ENCODE data around the gene LGALS16.

Gene LGALS16

DNA sequence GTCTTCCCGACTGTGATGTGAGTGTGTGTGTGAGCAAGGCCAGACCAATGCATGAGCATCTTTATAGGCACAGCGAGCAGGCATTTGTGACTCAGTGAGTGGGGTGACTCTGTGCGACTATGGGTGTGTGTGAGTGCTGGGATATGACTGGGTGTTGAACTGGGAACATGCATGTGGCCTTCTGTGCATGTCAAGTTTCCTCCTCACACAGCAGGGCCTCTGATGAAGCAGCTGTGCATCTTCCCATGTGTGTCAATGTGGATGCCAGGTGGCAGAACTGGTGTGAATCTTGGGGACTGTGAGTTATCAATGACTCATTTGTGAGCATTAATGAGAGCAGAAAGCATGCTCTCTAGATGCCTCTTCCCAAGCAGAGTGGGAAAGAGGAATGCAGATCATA lies 36.5 kb downstream of the LGALS16 start:
- H3K27me3 ChIP-seq (ENCODE audit: control insufficient read depth in 1 of 2, insufficient read depth in 2 of 2, low read length in 2 of 2) = no peaks in the 10 kb centered on the region

DNA sequence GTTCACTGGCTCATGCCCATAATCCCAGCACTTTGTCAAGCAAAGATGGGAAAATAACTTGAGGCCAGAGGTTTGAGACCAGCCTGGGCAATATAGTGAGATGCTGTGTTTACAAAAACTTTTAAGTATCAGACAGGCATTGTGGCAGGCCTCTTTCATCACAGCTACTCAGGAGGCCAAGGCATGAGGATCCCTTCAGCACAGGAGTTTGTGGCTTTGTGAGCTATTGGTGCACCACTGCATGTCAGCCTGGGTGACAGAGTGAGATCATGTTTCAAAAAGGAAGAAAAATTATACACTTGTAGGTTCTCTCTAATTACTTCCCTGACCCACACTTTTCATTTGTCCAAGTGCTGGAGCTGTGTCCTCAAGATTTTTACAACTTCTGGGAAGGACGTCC lies 37.1 kb downstream of the LGALS16 start:
- H3K9ac ChIP-seq (ENCODE audit: low read depth in 1 of 2, low read length in 2 of 2) = no peak overlapping the region
- H3K4me1 ChIP-seq (ENCODE audit: control insufficient read depth in 1 of 2, insufficient read depth in 2 of 2, low read length in 2 of 2) = no peaks in the 10 kb centered on the region
- H3K27me3 ChIP-seq (ENCODE audit: control insufficient read depth in 1 of 2, insufficient read depth in 2 of 2, low read length in 2 of 2) = no peaks in the 10 kb centered on the region

More for the DNA sequence above, 36.5 kb downstream of the LGALS16 start:
- no peaks in the 10 kb centered on the region for H3K36me3 ChIP-seq (ENCODE audit: control insufficient read depth in 1 of 2, insufficient read depth in 2 of 2, low read length in 2 of 2)
- no peaks in the 10 kb centered on the region for H3K9me3 ChIP-seq (ENCODE audit: control insufficient read depth in 1 of 2, low read length in 2 of 2)
- no peak overlapping the region for H3K27ac ChIP-seq (ENCODE audit: low read depth, low read length)
- no peak overlapping the region for H3K9ac ChIP-seq (ENCODE audit: low read depth in 1 of 2, low read length in 2 of 2)
- H3K4me3 ChIP-seq (ENCODE audit: low read depth in 1 of 2, low read length in 2 of 2) = no peak overlapping the region
- no peaks in the 10 kb centered on the region for H3K4me1 ChIP-seq (ENCODE audit: control insufficient read depth in 1 of 2, insufficient read depth in 2 of 2, low read length in 2 of 2)

DNA sequence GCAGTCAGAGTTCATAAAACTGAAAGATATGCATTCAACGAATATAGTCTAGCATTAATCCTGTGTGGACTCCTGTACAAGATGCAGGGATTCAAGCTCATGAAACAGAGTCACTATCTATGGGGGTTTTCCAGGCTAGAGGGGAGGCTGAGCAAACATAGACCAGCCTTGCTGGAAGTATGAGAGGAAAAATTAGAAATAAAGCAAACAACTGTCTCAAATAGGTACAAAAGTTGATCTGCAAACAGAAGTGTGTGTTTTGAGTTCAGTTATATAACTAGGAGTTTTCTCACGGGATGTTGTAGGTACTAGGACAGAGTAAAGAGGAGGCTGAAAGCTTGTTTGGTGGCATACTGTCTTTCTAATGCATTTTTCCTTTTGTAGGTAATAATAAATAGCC lies 40.0 kb downstream of the LGALS16 start:
- H3K4me3 ChIP-seq (ENCODE audit: low read depth in 1 of 2, low read length in 2 of 2) = no peak overlapping the region
- H3K27ac ChIP-seq (ENCODE audit: low read depth, low read length) = no peak overlapping the region
- no peaks in the 10 kb centered on the region for H3K4me1 ChIP-seq (ENCODE audit: control insufficient read depth in 1 of 2, insufficient read depth in 2 of 2, low read length in 2 of 2)
- no peaks in the 10 kb centered on the region for H3K36me3 ChIP-seq (ENCODE audit: control insufficient read depth in 1 of 2, insufficient read depth in 2 of 2, low read length in 2 of 2)
- peaks cover 0 to 3% of the 10 kb centered on the region in 2 donors for H3K27me3 ChIP-seq (ENCODE audit: control insufficient read depth in 1 of 2, insufficient read depth in 2 of 2, low read length in 2 of 2)
- H3K9ac ChIP-seq (ENCODE audit: low read depth in 1 of 2, low read length in 2 of 2) = no peak overlapping the region
- H3K9me3 ChIP-seq (ENCODE audit: control insufficient read depth in 1 of 2, low read length in 2 of 2) = no peaks in the 10 kb centered on the region

More for the DNA sequence above, 37.1 kb downstream of the LGALS16 start:
- no peak overlapping the region for H3K4me3 ChIP-seq (ENCODE audit: low read depth in 1 of 2, low read length in 2 of 2)
- H3K9me3 ChIP-seq (ENCODE audit: control insufficient read depth in 1 of 2, low read length in 2 of 2) = no peaks in the 10 kb centered on the region
- H3K27ac ChIP-seq (ENCODE audit: low read depth, low read length) = no peak overlapping the region
- no peaks in the 10 kb centered on the region for H3K36me3 ChIP-seq (ENCODE audit: control insufficient read depth in 1 of 2, insufficient read depth in 2 of 2, low read length in 2 of 2)

DNA sequence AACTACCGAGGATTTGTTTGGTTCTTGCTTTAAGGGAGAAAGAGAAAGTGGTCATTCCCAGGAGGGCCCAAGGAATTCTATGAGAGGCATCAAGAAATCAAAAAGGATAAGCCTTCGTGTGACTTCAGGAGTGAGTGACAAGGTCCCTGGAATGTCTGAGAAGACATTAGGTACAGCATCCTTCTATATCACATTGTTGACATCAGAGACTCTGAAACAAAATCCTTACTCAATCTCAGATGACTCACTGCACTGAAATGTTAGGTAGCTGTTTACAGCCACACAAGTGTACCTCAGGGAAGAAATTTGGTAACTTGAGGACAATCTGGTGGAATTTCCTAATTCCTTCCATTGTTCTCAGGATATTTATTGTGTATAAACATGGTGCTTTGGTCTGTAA lies 40.7 kb downstream of the LGALS16 start:
- H3K9me3 ChIP-seq (ENCODE audit: control insufficient read depth in 1 of 2, low read length in 2 of 2) = no peaks in the 10 kb centered on the region
- no peaks in the 10 kb centered on the region for H3K36me3 ChIP-seq (ENCODE audit: control insufficient read depth in 1 of 2, insufficient read depth in 2 of 2, low read length in 2 of 2)
- no peak overlapping the region for H3K27ac ChIP-seq (ENCODE audit: low read depth, low read length)
- no peak overlapping the region for H3K9ac ChIP-seq (ENCODE audit: low read depth in 1 of 2, low read length in 2 of 2)
- H3K27me3 ChIP-seq (ENCODE audit: control insufficient read depth in 1 of 2, insufficient read depth in 2 of 2, low read length in 2 of 2) = peaks cover 0 to 3% of the 10 kb centered on the region in 2 donors
- H3K4me1 ChIP-seq (ENCODE audit: control insufficient read depth in 1 of 2, insufficient read depth in 2 of 2, low read length in 2 of 2) = no peaks in the 10 kb centered on the region
- H3K4me3 ChIP-seq (ENCODE audit: low read depth in 1 of 2, low read length in 2 of 2) = no peak overlapping the region

DNA sequence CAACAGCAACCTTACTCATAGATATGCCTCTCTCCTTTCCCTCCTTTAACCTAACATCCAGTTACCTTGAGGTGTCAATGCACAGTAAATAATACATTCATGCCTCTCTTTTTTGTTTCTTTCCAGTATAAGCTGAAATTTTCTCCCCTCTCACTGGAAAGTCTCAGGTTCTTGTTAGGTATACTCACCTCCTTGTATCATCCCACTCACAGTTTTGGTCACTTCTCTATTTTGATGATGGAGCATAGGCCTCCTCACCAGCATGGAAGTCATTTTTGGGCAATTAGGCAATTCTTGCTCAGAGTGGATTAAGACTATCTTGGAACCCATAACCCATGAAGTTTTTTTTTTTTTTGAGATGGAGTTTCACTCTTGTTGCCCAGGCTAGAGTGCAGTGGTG lies 42.8 kb downstream of the LGALS16 start:
- H3K27me3 ChIP-seq (ENCODE audit: control insufficient read depth in 1 of 2, insufficient read depth in 2 of 2, low read length in 2 of 2) = peaks cover 0 to 3% of the 10 kb centered on the region in 2 donors
- no peaks in the 10 kb centered on the region for H3K9me3 ChIP-seq (ENCODE audit: control insufficient read depth in 1 of 2, low read length in 2 of 2)

DNA sequence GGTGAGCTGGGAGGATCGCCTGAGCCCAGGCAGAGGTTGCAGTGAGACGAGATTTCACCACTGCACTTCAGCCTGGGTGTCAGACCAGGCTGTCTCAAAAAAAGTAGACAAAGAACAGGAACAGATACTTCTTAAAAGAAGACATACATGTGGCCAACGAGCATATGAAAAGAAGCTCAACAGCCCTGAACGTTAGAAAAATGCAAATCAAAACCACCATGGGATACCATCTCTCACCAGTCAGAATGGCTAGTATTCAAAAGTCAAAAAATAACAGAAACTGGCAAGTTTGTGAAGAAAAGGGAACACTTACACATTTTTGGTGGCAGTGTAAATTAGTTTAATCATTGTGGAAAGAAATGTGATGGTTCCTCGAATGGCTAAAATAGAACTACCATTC lies 45.6 kb downstream of the LGALS16 start:
- H3K9me3 ChIP-seq (ENCODE audit: control insufficient read depth in 1 of 2, low read length in 2 of 2) = no peaks in the 10 kb centered on the region
- no peak overlapping the region for H3K9ac ChIP-seq (ENCODE audit: low read depth in 1 of 2, low read length in 2 of 2)

More for the DNA sequence above, 42.8 kb downstream of the LGALS16 start:
- no peak overlapping the region for H3K4me3 ChIP-seq (ENCODE audit: low read depth in 1 of 2, low read length in 2 of 2)
- no peaks in the 10 kb centered on the region for H3K36me3 ChIP-seq (ENCODE audit: control insufficient read depth in 1 of 2, insufficient read depth in 2 of 2, low read length in 2 of 2)
- H3K4me1 ChIP-seq (ENCODE audit: control insufficient read depth in 1 of 2, insufficient read depth in 2 of 2, low read length in 2 of 2) = no peaks in the 10 kb centered on the region
- H3K27ac ChIP-seq (ENCODE audit: low read depth, low read length) = no peak overlapping the region
- H3K9ac ChIP-seq (ENCODE audit: low read depth in 1 of 2, low read length in 2 of 2) = no peak overlapping the region

DNA sequence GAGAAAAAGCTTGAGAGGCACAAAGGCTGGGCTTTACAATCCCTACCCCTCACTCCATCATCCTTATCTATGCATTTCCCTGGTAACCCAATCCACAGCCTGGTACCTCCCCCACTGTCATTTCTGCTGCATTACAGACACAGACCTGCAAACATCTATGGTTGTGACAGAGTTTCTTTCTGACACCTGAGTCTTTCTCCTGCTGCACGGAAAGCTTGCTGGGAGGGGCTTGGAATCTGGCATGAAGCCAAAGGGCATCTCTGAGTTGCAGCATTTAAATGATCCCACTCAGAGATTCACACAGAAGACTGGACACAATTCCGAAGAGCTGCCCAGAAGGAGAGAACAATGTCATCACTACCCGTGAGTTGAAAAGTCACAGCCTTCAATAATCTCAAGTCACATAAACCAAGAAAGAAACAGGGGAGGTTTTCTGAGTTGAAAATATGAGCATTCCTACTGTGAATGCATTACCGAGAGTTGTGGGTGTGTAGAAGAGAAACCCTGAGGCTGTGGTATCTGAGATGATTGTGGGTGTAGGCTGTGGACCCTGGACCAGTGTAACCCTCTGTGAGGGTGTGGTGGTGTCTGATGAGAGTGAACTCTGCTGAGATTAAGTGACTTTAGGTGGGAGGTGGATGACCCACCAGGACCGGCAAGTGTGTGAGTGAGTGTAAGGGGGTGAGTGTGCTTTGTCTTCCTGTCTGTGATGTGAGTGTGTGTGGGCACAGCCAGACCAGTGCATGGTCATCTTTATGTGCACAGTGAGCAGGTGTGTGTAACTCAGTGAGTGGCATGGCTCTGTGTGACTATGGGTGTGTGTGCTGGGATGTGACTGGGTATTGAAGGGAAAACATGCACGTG lies 48.7 kb downstream of the LGALS16 start, which contains the start of gene LGALS14:
Gene LGALS14 (plus strand): TSS at position 301 of the 864 bp plus-strand sequence. CDS start 48 bp downstream, at position 349.
- H3K9ac ChIP-seq (ENCODE audit: low read depth in 1 of 2, low read length in 2 of 2) = no peak within 1 kb of the TSS
- no peak within 1 kb of the TSS for H3K27ac ChIP-seq (ENCODE audit: low read depth, low read length)
- no peaks in the 10 kb centered on the region for H3K4me1 ChIP-seq (ENCODE audit: control insufficient read depth in 1 of 2, insufficient read depth in 2 of 2, low read length in 2 of 2)
- H3K4me3 ChIP-seq (ENCODE audit: low read depth in 1 of 2, low read length in 2 of 2) = no peak within 1 kb of the TSS
- H3K36me3 ChIP-seq (ENCODE audit: control insufficient read depth in 1 of 2, insufficient read depth in 2 of 2, low read length in 2 of 2) = no peaks in the 10 kb centered on the region
- no peaks in the 10 kb centered on the region for H3K27me3 ChIP-seq (ENCODE audit: control insufficient read depth in 1 of 2, insufficient read depth in 2 of 2, low read length in 2 of 2)
- H3K9me3 ChIP-seq (ENCODE audit: control insufficient read depth in 1 of 2, low read length in 2 of 2) = no peaks in the 10 kb centered on the region

More for the DNA sequence above, 45.6 kb downstream of the LGALS16 start:
- H3K4me1 ChIP-seq (ENCODE audit: control insufficient read depth in 1 of 2, insufficient read depth in 2 of 2, low read length in 2 of 2) = no peaks in the 10 kb centered on the region
- no peak overlapping the region for H3K4me3 ChIP-seq (ENCODE audit: low read depth in 1 of 2, low read length in 2 of 2)
- no peak overlapping the region for H3K27ac ChIP-seq (ENCODE audit: low read depth, low read length)
- H3K27me3 ChIP-seq (ENCODE audit: control insufficient read depth in 1 of 2, insufficient read depth in 2 of 2, low read length in 2 of 2) = peaks cover 0 to 3% of the 10 kb centered on the region in 2 donors
- H3K36me3 ChIP-seq (ENCODE audit: control insufficient read depth in 1 of 2, insufficient read depth in 2 of 2, low read length in 2 of 2) = no peaks in the 10 kb centered on the region

DNA sequence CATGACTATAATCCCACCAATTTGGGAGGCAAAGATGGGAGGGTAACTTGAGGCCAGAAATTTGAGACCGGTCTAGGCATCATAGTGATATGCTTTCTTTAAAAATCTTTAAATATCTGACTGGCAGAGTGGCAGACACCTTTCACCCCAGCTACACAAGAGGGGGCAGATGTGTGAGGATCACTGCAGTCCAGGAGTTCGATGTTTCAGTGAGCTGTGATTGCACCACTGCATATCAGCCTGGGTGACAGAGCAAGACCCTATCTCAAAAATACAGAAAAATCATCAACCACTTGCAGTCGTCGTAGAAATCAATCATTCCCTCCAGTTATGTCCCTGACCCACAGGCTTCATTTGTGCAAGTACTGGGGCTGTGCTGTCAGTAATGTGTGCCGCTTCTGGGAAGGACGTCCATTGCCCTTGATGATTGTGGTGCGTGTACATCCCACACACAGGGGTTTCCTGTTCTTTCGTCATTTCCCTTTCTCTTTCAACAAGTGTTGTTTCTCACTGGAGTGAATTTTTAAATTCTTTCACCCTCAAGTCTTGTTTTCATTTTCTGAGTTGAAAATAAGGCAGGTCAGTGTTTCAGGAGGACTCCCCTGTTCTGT lies 50.0 kb downstream of the LGALS16 start:
- Histone ChIP-seq H3K4me3 (ENCODE audit: low read depth in 1 of 2, low read length in 2 of 2) (no peak overlapping the region), H3K36me3 (ENCODE audit: control insufficient read depth in 1 of 2, insufficient read depth in 2 of 2, low read length in 2 of 2) (no peaks in the 10 kb centered on the region), H3K27ac (ENCODE audit: low read depth, low read length) (no peak overlapping the region), H3K27me3 (ENCODE audit: control insufficient read depth in 1 of 2, insufficient read depth in 2 of 2, low read length in 2 of 2) (no peaks in the 10 kb centered on the region), H3K4me1 (ENCODE audit: control insufficient read depth in 1 of 2, insufficient read depth in 2 of 2, low read length in 2 of 2) (no peaks in the 10 kb centered on the region), H3K9ac (ENCODE audit: low read depth in 1 of 2, low read length in 2 of 2) (no peak overlapping the region), H3K9me3 (ENCODE audit: control insufficient read depth in 1 of 2, low read length in 2 of 2) (no peaks in the 10 kb centered on the region)

DNA sequence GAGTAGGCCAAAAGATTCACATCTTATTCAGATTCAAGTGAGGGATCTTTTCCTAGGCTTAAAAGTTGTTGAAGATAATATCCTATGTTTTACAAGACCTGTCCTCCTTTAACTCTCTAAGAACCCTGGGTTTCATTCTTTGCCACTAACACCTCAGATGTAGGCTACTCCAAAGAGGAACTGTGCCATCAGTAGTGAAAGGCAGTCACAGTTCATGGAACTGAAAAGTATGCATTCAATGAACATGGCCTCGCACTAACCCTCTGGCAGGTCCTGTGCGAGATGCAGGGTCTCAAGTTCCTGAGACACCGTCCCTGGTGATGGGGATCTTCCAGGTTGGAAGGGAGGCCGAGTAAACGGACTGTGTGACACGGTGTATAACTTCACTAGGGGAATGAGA lies 52.9 kb downstream of the LGALS16 start:
- Histone ChIP-seq H3K4me1 (ENCODE audit: control insufficient read depth in 1 of 2, insufficient read depth in 2 of 2, low read length in 2 of 2) (no peaks in the 10 kb centered on the region), H3K36me3 (ENCODE audit: control insufficient read depth in 1 of 2, insufficient read depth in 2 of 2, low read length in 2 of 2) (no peaks in the 10 kb centered on the region), H3K9ac (ENCODE audit: low read depth in 1 of 2, low read length in 2 of 2) (no peak overlapping the region), H3K27ac (ENCODE audit: low read depth, low read length) (no peak overlapping the region), H3K27me3 (ENCODE audit: control insufficient read depth in 1 of 2, insufficient read depth in 2 of 2, low read length in 2 of 2) (no peaks in the 10 kb centered on the region), H3K4me3 (ENCODE audit: low read depth in 1 of 2, low read length in 2 of 2) (no peak overlapping the region), H3K9me3 (ENCODE audit: control insufficient read depth in 1 of 2, low read length in 2 of 2) (no peaks in the 10 kb centered on the region)

All from duodenal mucosa (tissue), 2 donors.